ENCODE results near the gene MMP2.

The MMP2 gene

GRCh38 chr16:55468352-55468990 lies 10.5 kb upstream of the MMP2 start:
- POLR2A ChIA-PET, result no interaction called here
- CTCF ChIA-PET, result interaction anchor here (0.7 to 14.4 kb wide), 5 partner anchors 33 to 233 kb away, joined by 3 to 407 read pairs (median 3); no protein-coding TSS in a partner anchor
- TF ChIP-seq ZNF223 (tag by site-specific recombination; IDR thresholded peaks at IDR 0.05) (no peak), GFI1B (tag by site-specific recombination; IDR thresholded peaks at IDR 0.05) (no peak), ZNF449 (tag by site-specific recombination; IDR thresholded peaks at IDR 0.05) (no peak), ZNF596 (tag by site-specific recombination; IDR thresholded peaks at IDR 0.05) (no peak), ZNF202 (tag by site-specific recombination; IDR thresholded peaks at IDR 0.05; ENCODE audit: borderline replicate concordance) (no peak), ZNF501 (tag by site-specific recombination; IDR thresholded peaks at IDR 0.05) (no peak)
- Histone ChIP-seq H3K9me3 (ENCODE audit: control insufficient read depth, insufficient read depth, low read depth, low read length) (no peaks in the 10 kb centered on the region), H3K36me3 (ENCODE audit: control insufficient read depth in 2 of 2, insufficient read depth in 1 of 2, low read length in 2 of 2) (no peaks in the 10 kb centered on the region), H3K27ac (ENCODE audit: extremely low read depth, low read depth, low read length) (no peak overlapping the region), H3K4me3 (ENCODE audit: low read depth, low read length) (no peak overlapping the region), H3K4me1 (ENCODE audit: control insufficient read depth, insufficient read depth, low read length) (no peaks in the 10 kb centered on the region)

GRCh38 chr16:55469821-55470532 lies 9.0 kb upstream of the MMP2 start:
- POLR2A ChIA-PET, result interaction anchor here (1.1 kb wide), 1 partner anchor 9 kb away, joined by 3 read pairs; the partner anchor contains the start of gene MMP2
- Histone ChIP-seq H3K27ac (ENCODE audit: extremely low read depth, low read depth, low read length) (no peak overlapping the region), H3K9me3 (ENCODE audit: control insufficient read depth, insufficient read depth, low read depth, low read length) (no peaks in the 10 kb centered on the region), H3K36me3 (ENCODE audit: control insufficient read depth in 2 of 2, insufficient read depth in 1 of 2, low read length in 2 of 2) (no peaks in the 10 kb centered on the region), H3K4me3 (ENCODE audit: low read depth, low read length) (no peak overlapping the region), H3K4me1 (ENCODE audit: control insufficient read depth, insufficient read depth, low read length) (no peaks in the 10 kb centered on the region)
- CTCF ChIA-PET, result interaction anchor here (0.7 to 14.4 kb wide), 2 partner anchors 231 to 1903 kb away, joined by 8 to 407 read pairs; no protein-coding TSS in a partner anchor
- TF ChIP-seq ZNF670 (tag by site-specific recombination; IDR thresholded peaks at IDR 0.05; ENCODE audit: low read depth), result no peak
- no peak for TF ChIP-seq OVOL3 (tag by site-specific recombination; IDR thresholded peaks at IDR 0.05)
- no peak for TF ChIP-seq BCL11A (tag by site-specific recombination; IDR thresholded peaks at IDR 0.05; ENCODE audit: low read depth)
- no peak for TF ChIP-seq ZNF776 (tag by site-specific recombination; IDR thresholded peaks at IDR 0.05; ENCODE audit: borderline replicate concordance)
- no peak for TF ChIP-seq ZNF266 (tag by site-specific recombination; IDR thresholded peaks at IDR 0.05; ENCODE audit: low read depth)
- TF ChIP-seq ZNF362 (tag by site-specific recombination; IDR thresholded peaks at IDR 0.05), result no peak
- TF ChIP-seq ZNF221 (tag by site-specific recombination; IDR thresholded peaks at IDR 0.05; ENCODE audit: borderline replicate concordance), result no peak
- no peak for TF ChIP-seq ZBTB11 (tag by site-specific recombination; conservative IDR thresholded peaks at IDR 0.05; ENCODE audit: low read depth)
- TF ChIP-seq MYNN (tag by site-specific recombination; IDR thresholded peaks at IDR 0.05; ENCODE audit: borderline replicate concordance), result no peak
- no peak for TF ChIP-seq ZNF600 (tag by site-specific recombination; IDR thresholded peaks at IDR 0.05)
- no peak for TF ChIP-seq MEIS1 (CRISPR knock-in tag; IDR thresholded peaks at IDR 0.05; ENCODE audit: borderline replicate concordance)
- TF ChIP-seq ZFP3 (tag by site-specific recombination; IDR thresholded peaks at IDR 0.05; ENCODE audit: low read depth), result no peak

Data from HEK293 (cell line).